ENCODE measurements around the gene EFCAB6.
A peak's percentile ranks its signal among the peaks of the same experiment; 100 is the strongest.

EFCAB6 gene

DNA sequence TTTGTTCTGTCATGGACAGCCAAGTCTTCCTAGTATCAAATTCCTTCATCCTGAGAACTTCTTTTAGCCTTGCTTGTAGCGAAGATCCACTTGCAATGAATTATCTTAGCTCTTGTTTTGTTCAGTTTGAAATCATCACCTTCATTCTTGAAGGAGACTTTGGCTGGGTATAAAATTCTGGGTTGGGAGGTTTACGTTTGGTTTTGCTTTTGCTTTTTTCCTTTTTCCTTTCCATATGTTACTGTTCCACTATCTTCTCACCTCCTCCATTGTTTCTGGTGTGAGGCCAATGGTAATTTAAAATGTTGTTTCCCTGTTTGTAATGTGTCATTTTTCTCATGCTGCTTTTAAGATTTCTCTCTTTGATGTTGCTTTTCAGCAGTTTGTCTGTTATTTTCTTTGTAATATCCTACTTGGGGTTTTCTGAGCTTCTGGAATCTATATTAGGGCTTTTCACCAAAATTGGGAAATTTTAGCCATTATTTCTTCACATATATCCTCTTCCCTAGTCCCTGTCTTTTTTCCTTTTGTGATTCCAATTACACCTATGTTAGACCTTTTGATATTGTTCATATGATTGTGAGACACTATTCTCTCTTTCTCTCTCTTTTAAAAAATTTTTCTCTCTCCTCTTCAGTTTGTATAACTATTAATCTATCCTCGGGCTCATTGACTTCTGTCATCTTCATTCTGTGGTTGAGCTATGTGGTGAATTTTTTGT lies 172.7 kb downstream of the EFCAB6 start:
- FAIRE-seq (no peak), DNase-seq (ENCODE audit: insufficient read length, low spot score) (no peak)
- no peak for TF ChIP-seq POLR2A (IDR thresholded peaks at IDR 0.05; ENCODE audit: low read depth, low read length)

- no peak for DNase-seq (ENCODE audit: insufficient read length, low spot score)
- FAIRE-seq = no peak
- no peak for TF ChIP-seq POLR2A (IDR thresholded peaks at IDR 0.05; ENCODE audit: low read depth, low read length)
Measured at GRCh38 chr22:43637275-43638260, 174.5 kb downstream of the EFCAB6 start.

GRCh38 chr22:43636086-43636485 lies 176.0 kb downstream of the EFCAB6 start:
- TF ChIP-seq POLR2A (IDR thresholded peaks at IDR 0.05; ENCODE audit: low read depth, low read length) = no peak
- no peak for DNase-seq (ENCODE audit: insufficient read length, low spot score)
- no peak for FAIRE-seq

DNA sequence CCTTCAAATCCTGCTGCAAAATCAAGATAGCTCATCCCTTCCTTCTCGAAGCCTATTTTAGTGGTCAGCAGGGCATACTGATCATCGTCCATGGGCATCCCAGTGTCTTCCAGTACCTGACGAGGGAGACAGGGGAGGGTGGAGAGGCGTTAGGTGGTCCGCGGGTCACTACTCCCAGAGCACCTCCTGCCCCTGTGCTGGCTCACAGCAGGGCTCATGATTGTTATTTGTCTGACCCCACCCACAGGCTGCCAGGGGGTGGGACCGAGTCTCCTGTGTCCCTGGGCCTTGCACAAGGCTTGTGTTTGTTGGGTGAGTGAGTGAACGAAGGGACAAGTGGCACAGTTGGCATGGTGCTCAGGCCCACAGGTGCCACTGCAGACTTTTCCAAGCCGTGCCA lies 177.0 kb downstream of the EFCAB6 start:
- no peak for TF ChIP-seq POLR2A (IDR thresholded peaks at IDR 0.05; ENCODE audit: low read depth, low read length)
- no peak for DNase-seq (ENCODE audit: insufficient read length, low spot score)
- FAIRE-seq = no peak

DNA sequence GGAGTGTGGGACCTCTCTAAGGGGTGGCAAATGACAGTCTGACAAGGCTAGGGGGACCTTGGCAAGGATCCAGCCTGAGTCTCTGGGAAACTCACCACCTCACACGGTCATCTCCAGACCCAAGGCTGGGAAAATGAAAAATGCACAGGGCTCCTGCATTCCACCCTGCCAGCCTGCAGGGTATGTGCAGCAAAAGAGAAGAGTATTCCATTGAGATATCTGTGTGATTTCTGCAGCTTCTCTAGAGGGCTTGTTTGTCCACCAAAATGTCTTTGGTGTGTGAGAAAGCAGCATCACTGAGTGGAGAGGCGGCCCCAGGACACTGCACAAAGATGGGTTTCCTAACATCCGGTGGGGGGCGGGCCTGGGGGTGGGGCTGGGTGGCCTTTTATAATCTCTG lies 177.8 kb downstream of the EFCAB6 start:
- TF ChIP-seq POLR2A (IDR thresholded peaks at IDR 0.05; ENCODE audit: low read depth, low read length) = no peak
- no peak for FAIRE-seq
- DNase-seq (ENCODE audit: insufficient read length, low spot score) = no peak

DNA sequence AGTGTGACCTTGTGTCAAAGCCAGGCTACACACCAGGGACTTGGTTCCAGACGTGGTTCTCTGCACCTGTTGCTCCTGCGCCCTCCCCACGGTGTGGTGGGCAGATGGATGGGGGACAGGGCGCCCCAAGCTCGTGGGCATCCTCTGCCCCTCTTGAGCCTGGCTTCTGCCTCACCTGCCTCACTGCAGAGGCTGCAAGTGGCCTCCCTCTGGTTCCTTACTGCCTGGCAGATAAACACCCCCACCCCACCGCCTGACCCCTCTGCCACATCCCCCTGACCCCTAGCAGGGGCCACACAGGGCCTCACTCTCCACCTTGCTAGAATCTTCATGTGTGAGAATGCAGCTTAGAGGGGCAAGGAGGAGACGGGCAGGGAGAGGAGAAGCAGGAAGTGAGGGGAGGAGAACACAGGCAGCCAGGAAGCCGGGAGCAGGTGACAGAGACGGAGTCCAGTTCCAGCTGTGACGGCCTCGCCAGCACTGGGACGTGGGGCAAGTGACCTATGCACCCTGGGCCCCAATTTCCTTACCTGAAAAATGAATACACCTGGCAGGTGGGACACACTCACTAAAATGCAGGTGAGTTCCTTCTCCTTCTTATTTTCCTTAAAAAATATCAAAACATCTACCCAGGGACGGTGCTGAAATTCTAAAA lies 178.3 kb downstream of the EFCAB6 start:
- no peak for TF ChIP-seq POLR2A (IDR thresholded peaks at IDR 0.05; ENCODE audit: low read depth, low read length)
- no peak for DNase-seq (ENCODE audit: insufficient read length, low spot score)
- no peak for FAIRE-seq

DNA sequence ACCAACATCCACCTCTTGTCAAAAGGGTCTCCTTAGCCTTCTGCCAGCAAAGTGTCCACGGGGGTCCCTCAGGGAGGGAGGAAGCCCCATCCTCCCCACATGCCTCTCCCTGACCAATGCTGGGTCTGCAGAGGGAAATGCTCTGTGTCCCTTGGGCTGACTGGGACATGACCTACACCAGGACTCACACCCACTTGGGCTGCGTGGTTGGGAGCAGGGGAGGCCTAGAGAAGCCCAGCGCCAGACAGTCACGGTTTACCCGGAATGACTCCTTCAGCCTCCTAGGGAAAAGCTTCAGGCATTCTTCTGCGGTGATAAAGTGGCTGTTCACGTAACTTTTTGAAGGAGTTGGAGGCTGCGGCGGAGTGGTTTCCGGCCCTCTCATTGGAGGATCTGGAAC lies 180.3 kb downstream of the EFCAB6 start:
- FAIRE-seq (no peak), DNase-seq (ENCODE audit: insufficient read length, low spot score) (no peak)
- no peak for TF ChIP-seq POLR2A (IDR thresholded peaks at IDR 0.05; ENCODE audit: low read depth, low read length)

- no peak for FAIRE-seq
- TF ChIP-seq POLR2A (IDR thresholded peaks at IDR 0.05; ENCODE audit: low read depth, low read length) = no peak
- no peak for DNase-seq (ENCODE audit: insufficient read length, low spot score)
Measured at GRCh38 chr22:43631201-43631600, 180.9 kb downstream of the EFCAB6 start.

- TF ChIP-seq POLR2A (IDR thresholded peaks at IDR 0.05; ENCODE audit: low read depth, low read length) = no peak
- FAIRE-seq (no peak), DNase-seq (ENCODE audit: insufficient read length, low spot score) (no peak)
Measured at GRCh38 chr22:43630451-43630850, 181.7 kb downstream of the EFCAB6 start.

- FAIRE-seq (no peak), DNase-seq (ENCODE audit: insufficient read length, low spot score) (no peak)
- no peak for TF ChIP-seq POLR2A (IDR thresholded peaks at IDR 0.05; ENCODE audit: low read depth, low read length)
Measured at GRCh38 chr22:43628250-43628649, 183.9 kb downstream of the EFCAB6 start.

- TF ChIP-seq POLR2A (IDR thresholded peaks at IDR 0.05; ENCODE audit: low read depth, low read length) = no peak
- DNase-seq (ENCODE audit: insufficient read length, low spot score) (no peak), FAIRE-seq (no peak)
Measured at GRCh38 chr22:43627485-43628213, 184.5 kb downstream of the EFCAB6 start.

GRCh38 chr22:43625242-43625641 lies 186.9 kb downstream of the EFCAB6 start:
- no peak for TF ChIP-seq POLR2A (IDR thresholded peaks at IDR 0.05; ENCODE audit: low read depth, low read length)
- FAIRE-seq (peak; percentile 93), DNase-seq (ENCODE audit: insufficient read length, low spot score) (peak; percentile 62)

GRCh38 chr22:43624144-43624998 lies 187.7 kb downstream of the EFCAB6 start:
- no peak for FAIRE-seq
- DNase-seq (ENCODE audit: insufficient read length, low spot score) = peak; percentile 43
- TF ChIP-seq POLR2A (IDR thresholded peaks at IDR 0.05; ENCODE audit: low read depth, low read length) = no peak
